HEK293 (cell line): ENCODE data around the gene MTMR10.

Experiments
- KLF7 ChIP-seq: fragments of 450-650 bp; formaldehyde crosslinking; IDR thresholded peaks from 2 replicates; pipeline ENCODE4 v1.5.1; 2016; ENCODE audit warnings: missing biosample characterization, missing genetic modification characterization, borderline replicate concordance
- TF ChIP-seq, protein P1 (sequence below): fragments of 450-650 bp; formaldehyde crosslinking; IDR thresholded peaks from 2 replicates; pipeline ENCODE4 v1.5.1; 2016; ENCODE audit warnings: missing biosample characterization, missing genetic modification characterization

DNA sequence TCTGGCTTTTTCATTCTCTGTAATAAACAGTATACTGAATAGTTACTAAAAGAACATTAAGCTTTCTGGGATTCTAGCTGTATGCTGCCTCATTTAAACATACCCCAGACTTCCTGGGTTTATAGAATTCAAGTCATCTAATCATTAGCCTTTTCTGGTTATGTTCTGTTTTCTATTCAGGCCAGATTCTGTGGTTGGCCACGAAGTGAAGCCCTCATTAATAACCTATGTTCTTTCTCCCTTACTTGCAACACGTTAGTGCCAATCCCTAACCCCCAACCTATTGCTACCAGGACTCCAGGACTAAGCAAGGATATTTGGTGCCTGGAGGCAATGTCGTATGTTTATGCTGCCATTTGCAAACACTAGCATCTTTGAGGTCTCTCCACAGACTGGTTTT lies 28.6 kb upstream of the MTMR10 start:
- no peak for TF ChIP-seq KLF7
- TF ChIP-seq, protein P1, sequence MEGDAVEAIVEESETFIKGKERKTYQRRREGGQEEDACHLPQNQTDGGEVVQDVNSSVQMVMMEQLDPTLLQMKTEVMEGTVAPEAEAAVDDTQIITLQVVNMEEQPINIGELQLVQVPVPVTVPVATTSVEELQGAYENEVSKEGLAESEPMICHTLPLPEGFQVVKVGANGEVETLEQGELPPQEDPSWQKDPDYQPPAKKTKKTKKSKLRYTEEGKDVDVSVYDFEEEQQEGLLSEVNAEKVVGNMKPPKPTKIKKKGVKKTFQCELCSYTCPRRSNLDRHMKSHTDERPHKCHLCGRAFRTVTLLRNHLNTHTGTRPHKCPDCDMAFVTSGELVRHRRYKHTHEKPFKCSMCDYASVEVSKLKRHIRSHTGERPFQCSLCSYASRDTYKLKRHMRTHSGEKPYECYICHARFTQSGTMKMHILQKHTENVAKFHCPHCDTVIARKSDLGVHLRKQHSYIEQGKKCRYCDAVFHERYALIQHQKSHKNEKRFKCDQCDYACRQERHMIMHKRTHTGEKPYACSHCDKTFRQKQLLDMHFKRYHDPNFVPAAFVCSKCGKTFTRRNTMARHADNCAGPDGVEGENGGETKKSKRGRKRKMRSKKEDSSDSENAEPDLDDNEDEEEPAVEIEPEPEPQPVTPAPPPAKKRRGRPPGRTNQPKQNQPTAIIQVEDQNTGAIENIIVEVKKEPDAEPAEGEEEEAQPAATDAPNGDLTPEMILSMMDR (tag by site-specific recombination) = no peak
